ENCODE results near the gene TGM5.
"Not testable (repeated sequence)": the region's sequence is repeated elsewhere in the genome, so short reads cannot be mapped to it uniquely, and the experiment has no call there.

TGM5 gene

GRCh38 chr15:43242616-43243015 lies 24.1 kb downstream of the TGM5 start:
- DNase-seq: no peak

GRCh38 chr15:43241100-43241499 lies 25.6 kb downstream of the TGM5 start:
- DNase-seq: no peak

- no peak for DNase-seq
These were observed 26.8 kb downstream of the TGM5 start for GRCh38 chr15:43239732-43240491.

- DNase-seq: no peak
These were observed 28.0 kb downstream of the TGM5 start for GRCh38 chr15:43238671-43239131.

GRCh38 chr15:43237842-43238470 lies 28.8 kb downstream of the TGM5 start:
- no peak for DNase-seq

GRCh38 chr15:43235536-43235935 lies 31.2 kb downstream of the TGM5 start:
- no peak for DNase-seq

GRCh38 chr15:43232289-43232874 lies 34.3 kb downstream of the TGM5 start:
- no peak for DNase-seq

- DNase-seq: no peak
These were observed 36.0 kb downstream of the TGM5 start for GRCh38 chr15:43230640-43231115.

- DNase-seq: no peak
These were observed 36.8 kb downstream of the TGM5 start for GRCh38 chr15:43229977-43230376.

GRCh38 chr15:43226436-43227305 lies 40.1 kb downstream of the TGM5 start:
- no peak for DNase-seq

- DNase-seq: not testable (repeated sequence)
These were observed 40.8 kb downstream of the TGM5 start for GRCh38 chr15:43225950-43226255.

- DNase-seq: peak; percentile 7
These were observed 41.4 kb downstream of the TGM5 start for GRCh38 chr15:43225201-43225949.

GRCh38 chr15:43221422-43221821 lies 45.3 kb downstream of the TGM5 start:
- DNase-seq: no peak

- no peak for DNase-seq
These were observed 45.7 kb downstream of the TGM5 start, which contains the start of gene EPB42 for GRCh38 chr15:43220991-43221403. Gene EPB42, minus strand, starts transcription at chr15:43221018. Its CDS starts 193 bp downstream, at chr15:43220825.

- no peak for DNase-seq
These were observed 46.5 kb downstream of the TGM5 start for GRCh38 chr15:43219929-43220928.

GRCh38 chr15:43218908-43219706 lies 47.6 kb downstream of the TGM5 start:
- DNase-seq: no peak

GRCh38 chr15:43215961-43216360 lies 50.8 kb downstream of the TGM5 start:
- DNase-seq: no peak

- no peak for DNase-seq
These were observed 52.0 kb downstream of the TGM5 start for GRCh38 chr15:43214592-43215295.

GRCh38 chr15:43214169-43214568 lies 52.6 kb downstream of the TGM5 start:
- DNase-seq: no peak

Measured in effector CD4-positive, alpha-beta T cell (primary cell).